ENCODE data around the gene HTR3D.
A peak's percentile ranks its signal among the peaks of the same experiment; 100 is the strongest.

Gene HTR3D

GRCh38 chr3:184011937-184012889 lies 19.3 kb upstream of the HTR3D start:
- ChIA-PET POLR2A (no interaction called here), CTCF (interaction anchor here (0.6 to 0.8 kb wide), 2 partner anchors 18 to 359 kb away, joined by 3 to 4 read pairs; no protein-coding TSS in a partner anchor)
- H3K27ac ChIP-seq (ENCODE audit: extremely low read depth, low read depth, low read length) = no peak overlapping the region
- peaks cover 3 to 48% of the 10 kb centered on the region in 2 experiments for H3K36me3 ChIP-seq (ENCODE audit: control insufficient read depth in 2 of 2, insufficient read depth in 1 of 2, low read length in 2 of 2)
- H3K9me3 ChIP-seq (ENCODE audit: control insufficient read depth, insufficient read depth, low read depth, low read length) = no peaks in the 10 kb centered on the region
- TF ChIP-seq ZNF529 (tag by site-specific recombination; IDR thresholded peaks at IDR 0.05; ENCODE audit: insufficient replicate concordance) (peak; percentile 99), ZNF24 (tag by site-specific recombination; IDR thresholded peaks at IDR 0.05) (no peak)
- H3K4me3 ChIP-seq (ENCODE audit: low read depth, low read length) = no peak overlapping the region
- H3K4me1 ChIP-seq (ENCODE audit: control insufficient read depth, insufficient read depth, low read length) = no peaks in the 10 kb centered on the region

- Histone ChIP-seq H3K9me3 (ENCODE audit: control insufficient read depth, insufficient read depth, low read depth, low read length) (no peaks in the 10 kb centered on the region), H3K27ac (ENCODE audit: extremely low read depth, low read depth, low read length) (no peak overlapping the region), H3K36me3 (ENCODE audit: control insufficient read depth in 2 of 2, insufficient read depth in 1 of 2, low read length in 2 of 2) (peaks cover 0 to 33% of the 10 kb centered on the region in 2 experiments; a peak in 2 of 3 replicates), H3K4me3 (ENCODE audit: low read depth, low read length) (no peak overlapping the region; the same call in 1 of the 2 replicates), H3K4me1 (ENCODE audit: control insufficient read depth, insufficient read depth, low read length) (no peaks in the 10 kb centered on the region)
- CTCF ChIA-PET = interaction anchor here (0.7 to 1.9 kb wide), 6 partner anchors 9 to 120 kb away, joined by 3 to 16 read pairs (median 5); no protein-coding TSS in a partner anchor
- POLR2A ChIA-PET = interaction anchor here (1.5 kb wide), 1 partner anchor 140 kb away, joined by 3 read pairs; no protein-coding TSS in a partner anchor
- TF ChIP-seq ZBTB17 (tag by site-specific recombination; IDR thresholded peaks at IDR 0.05) = peak; percentile 29; the same call in 1 of the 2 replicates
- TF ChIP-seq ZNF629 (tag by site-specific recombination; IDR thresholded peaks at IDR 0.05) = peak; percentile 92
- TF ChIP-seq ATF2 (tag by site-specific recombination; IDR thresholded peaks at IDR 0.05; ENCODE audit: low read depth) = peak; percentile 81
- TF ChIP-seq ZNF341 (tag by site-specific recombination; IDR thresholded peaks at IDR 0.05; ENCODE audit: low read depth) = 0 out of 2 replicates have a peak, but pooled peaks have one; percentile 26
- TF ChIP-seq FEZF1 (tag by site-specific recombination; IDR thresholded peaks at IDR 0.05) = peak; percentile 59
- no peak for TF ChIP-seq ZNF223 (tag by site-specific recombination; IDR thresholded peaks at IDR 0.05)
- TF ChIP-seq ZNF221 (tag by site-specific recombination; IDR thresholded peaks at IDR 0.05; ENCODE audit: borderline replicate concordance) = no peak
- no peak for TF ChIP-seq ZBTB1 (tag by site-specific recombination; IDR thresholded peaks at IDR 0.05)
- TF ChIP-seq ZNF660 (tag by site-specific recombination; IDR thresholded peaks at IDR 0.05) = peak; percentile 55; the same call in 1 of the 2 replicates
- no peak for TF ChIP-seq GLI4 (tag by site-specific recombination; IDR thresholded peaks at IDR 0.05)
- no peak for TF ChIP-seq ZNF23 (tag by site-specific recombination; IDR thresholded peaks at IDR 0.05; ENCODE audit: borderline replicate concordance)
- no peak for TF ChIP-seq ZNF157 (tag by site-specific recombination; IDR thresholded peaks at IDR 0.05)
- no peak for TF ChIP-seq BCL6B (tag by site-specific recombination; IDR thresholded peaks at IDR 0.05)
- TF ChIP-seq ZNF639 (tag by site-specific recombination; IDR thresholded peaks at IDR 0.05) = no peak
- TF ChIP-seq GLIS1 (tag by site-specific recombination; IDR thresholded peaks at IDR 0.05) = no peak
- no peak for TF ChIP-seq MYNN (tag by site-specific recombination; IDR thresholded peaks at IDR 0.05; ENCODE audit: borderline replicate concordance)
- TF ChIP-seq HIC1 (tag by site-specific recombination; IDR thresholded peaks at IDR 0.05) = 0 out of 2 replicates have a peak, but pooled peaks have one; percentile 38
- 0 out of 2 replicates have a peak, but pooled peaks have one; percentile 60 for TF ChIP-seq ZBTB48 (tag by site-specific recombination; IDR thresholded peaks at IDR 0.05)
- no peak for TF ChIP-seq ZSCAN5A (tag by site-specific recombination; IDR thresholded peaks at IDR 0.05)
- TF ChIP-seq ZNF324 (tag by site-specific recombination; IDR thresholded peaks at IDR 0.05) = no peak
- TF ChIP-seq SP7 (tag by site-specific recombination; IDR thresholded peaks at IDR 0.05) = peak; percentile 52
- no peak for TF ChIP-seq ZNF600 (tag by site-specific recombination; IDR thresholded peaks at IDR 0.05)
- peak; percentile 12; the same call in 1 of the 2 replicates for TF ChIP-seq ZBTB8A (tag by site-specific recombination; IDR thresholded peaks at IDR 0.05)
Observed at GRCh38 chr3:184015381-184016019, 16.0 kb upstream of the HTR3D start.

All from HEK293 (cell line).